HG03460 (cell line): Measurements from ENCODE around the gene GALNT14.

ENCODE experiments used
- ATAC-seq: cut with Tn5 transposase; IDR thresholded peaks from one replicate; pipeline ENCODE4 v1.9.1; 2021; ENCODE audit not compliant: unreplicated experiment

The GALNT14 gene

GRCh38 chr2:30981096-30981495 is 157.1 kb downstream of the GALNT14 start:
- ATAC-seq: no peak

- no peak for ATAC-seq
Measured at GRCh38 chr2:30979822-30980245, 158.4 kb downstream of the GALNT14 start.

GRCh38 chr2:30978854-30979253 is 159.4 kb downstream of the GALNT14 start:
- ATAC-seq: no peak

GRCh38 chr2:30978044-30978443 is 160.2 kb downstream of the GALNT14 start:
- ATAC-seq: no peak

- ATAC-seq: no peak
Measured at GRCh38 chr2:30975156-30975555, 163.1 kb downstream of the GALNT14 start.

- no peak for ATAC-seq
Measured at GRCh38 chr2:30974554-30974953, 163.7 kb downstream of the GALNT14 start.

- ATAC-seq: no peak
Measured at GRCh38 chr2:30974092-30974491, 164.1 kb downstream of the GALNT14 start.

- ATAC-seq: no peak
Measured at GRCh38 chr2:30971231-30972025, 166.8 kb downstream of the GALNT14 start.

- no peak for ATAC-seq
Measured at GRCh38 chr2:30968660-30969397, 169.4 kb downstream of the GALNT14 start.

GRCh38 chr2:30966786-30967185 is 171.5 kb downstream of the GALNT14 start:
- no peak for ATAC-seq

GRCh38 chr2:30965022-30965531 is 173.2 kb downstream of the GALNT14 start:
- ATAC-seq: no peak

GRCh38 chr2:30964334-30965005 is 173.8 kb downstream of the GALNT14 start:
- no peak for ATAC-seq

GRCh38 chr2:30963184-30963583 is 175.1 kb downstream of the GALNT14 start:
- no peak for ATAC-seq

GRCh38 chr2:30960213-30960612 is 178.0 kb downstream of the GALNT14 start:
- ATAC-seq: no peak

- no peak for ATAC-seq
Measured at GRCh38 chr2:30959653-30960052, 178.6 kb downstream of the GALNT14 start.

- ATAC-seq: no peak
Measured at GRCh38 chr2:30958918-30959265, 179.3 kb downstream of the GALNT14 start.

GRCh38 chr2:30958193-30958917 is 179.9 kb downstream of the GALNT14 start:
- no peak for ATAC-seq

GRCh38 chr2:30957591-30957990 is 180.6 kb downstream of the GALNT14 start:
- no peak for ATAC-seq

GRCh38 chr2:30956995-30957394 is 181.2 kb downstream of the GALNT14 start:
- no peak for ATAC-seq

- ATAC-seq: no peak
Measured at GRCh38 chr2:30955516-30956132, 182.6 kb downstream of the GALNT14 start.

- ATAC-seq: no peak
Measured at GRCh38 chr2:30950339-30950738, 187.9 kb downstream of the GALNT14 start.
